HG02588 (cell line): Measurements from ENCODE around the gene REEP1.

Source experiments
- ATAC-seq: cut with Tn5 transposase; IDR thresholded peaks from one replicate; pipeline ENCODE4 v1.9.1; 2021; ENCODE audit warnings: mild to moderate bottlenecking, moderate library complexity; ENCODE audit not compliant: unreplicated experiment

Gene REEP1

DNA sequence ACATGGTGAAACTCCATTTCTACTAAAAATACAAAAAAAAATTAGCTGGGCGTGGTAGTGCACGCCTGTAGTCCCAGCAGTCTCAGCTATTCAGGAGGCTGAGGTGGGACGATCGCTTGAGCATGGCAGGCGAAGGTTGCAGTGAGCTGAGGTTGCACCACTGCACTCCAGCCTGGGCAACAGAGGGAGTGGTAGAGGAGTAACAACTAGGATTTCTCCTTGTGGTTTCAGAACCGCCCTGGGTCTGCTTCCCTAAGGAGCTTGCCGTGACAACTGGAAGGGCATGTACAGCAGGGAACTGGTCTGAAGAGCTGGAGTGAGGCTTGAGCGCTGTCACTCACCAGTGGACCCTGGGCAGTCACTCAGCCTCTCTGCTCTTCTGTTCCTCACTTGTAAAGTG, 29.1 kb downstream of the REEP1 start:
- ATAC-seq = no peak

DNA sequence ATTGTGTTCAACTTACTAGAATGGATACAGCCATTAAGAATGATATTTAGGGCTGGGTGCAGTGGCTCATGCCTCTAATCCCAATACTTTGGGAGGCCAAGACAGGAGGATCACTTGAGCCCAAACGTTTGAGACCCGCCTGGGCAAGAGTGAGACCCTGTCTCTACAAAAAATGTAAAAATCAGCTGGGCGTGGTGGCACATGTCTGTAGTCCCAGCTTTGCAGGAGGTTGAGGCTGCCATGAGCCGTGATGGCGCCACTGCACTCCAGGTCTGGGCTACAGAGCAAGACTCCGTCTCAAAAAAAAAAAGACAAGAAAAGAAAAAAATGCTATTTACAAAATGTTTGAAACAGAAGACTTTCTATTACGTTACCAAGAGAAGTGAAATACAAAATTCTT, 30.0 kb downstream of the REEP1 start:
- no peak for ATAC-seq

- no peak for ATAC-seq
Observed at GRCh38 chr2:86305915-86306254, 31.5 kb downstream of the REEP1 start.

- no peak for ATAC-seq
Observed at GRCh38 chr2:86305195-86305914, 32.1 kb downstream of the REEP1 start.

DNA sequence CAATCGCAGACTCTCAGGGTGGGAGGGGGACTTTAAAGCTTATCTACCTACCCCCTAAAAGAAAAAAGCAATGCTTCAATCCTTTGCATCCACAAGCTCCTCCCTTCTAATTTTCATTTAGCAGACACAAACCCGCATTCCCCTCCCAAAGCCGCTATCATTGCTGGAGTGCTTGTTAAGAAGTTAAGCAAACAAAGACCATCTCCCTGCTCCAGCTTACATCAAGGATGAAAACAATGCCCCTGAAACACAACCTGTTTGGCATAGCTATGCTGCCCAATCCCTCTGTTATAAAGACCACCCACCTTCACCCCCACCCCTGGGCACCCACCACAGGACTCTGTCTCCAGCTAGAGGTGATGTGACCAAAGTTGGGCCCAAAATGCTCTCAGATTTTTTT, 33.0 kb downstream of the REEP1 start:
- ATAC-seq = no peak

DNA sequence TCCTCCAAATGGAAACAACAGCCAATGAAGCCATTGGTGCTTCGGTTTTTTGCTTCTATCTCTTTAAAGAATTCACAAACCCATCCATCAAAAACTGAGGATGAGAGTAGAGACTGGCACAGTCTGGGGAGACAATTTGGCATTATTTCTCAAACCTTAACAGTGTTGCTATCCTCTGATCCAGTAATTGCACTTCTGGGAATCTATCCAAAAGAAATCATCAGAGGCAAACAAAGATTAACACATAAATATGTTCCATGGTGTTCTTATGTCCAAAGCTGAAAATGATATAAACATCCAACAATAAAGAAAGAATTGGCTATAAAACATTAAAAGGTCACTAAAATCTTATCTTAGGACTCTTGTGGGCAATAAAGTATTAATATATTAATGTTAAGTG, 35.1 kb downstream of the REEP1 start:
- no peak for ATAC-seq

- no peak for ATAC-seq
Observed at GRCh38 chr2:86301711-86302202, 35.7 kb downstream of the REEP1 start.

DNA sequence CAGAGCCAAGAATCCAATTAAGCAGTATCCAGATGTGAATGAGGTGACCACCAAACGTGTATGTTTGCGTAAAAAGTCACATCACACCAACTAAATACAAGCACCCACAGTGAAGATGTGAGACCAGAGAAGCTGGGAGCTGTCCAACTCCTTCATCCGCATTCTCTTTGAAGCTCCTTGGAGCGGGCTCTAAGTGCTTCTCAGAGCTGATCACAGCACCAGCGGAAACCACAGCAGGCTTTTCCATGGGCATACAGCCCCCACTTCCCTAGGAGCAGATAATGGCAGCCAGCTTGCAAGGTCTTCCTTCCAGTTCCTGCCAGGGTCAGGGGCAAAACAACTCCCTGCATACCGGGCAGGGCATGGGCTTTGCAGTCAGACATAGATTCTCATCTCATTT, 36.4 kb downstream of the REEP1 start:
- ATAC-seq = no peak

- ATAC-seq = no peak
Observed at GRCh38 chr2:86300496-86300895, 36.9 kb downstream of the REEP1 start.

DNA sequence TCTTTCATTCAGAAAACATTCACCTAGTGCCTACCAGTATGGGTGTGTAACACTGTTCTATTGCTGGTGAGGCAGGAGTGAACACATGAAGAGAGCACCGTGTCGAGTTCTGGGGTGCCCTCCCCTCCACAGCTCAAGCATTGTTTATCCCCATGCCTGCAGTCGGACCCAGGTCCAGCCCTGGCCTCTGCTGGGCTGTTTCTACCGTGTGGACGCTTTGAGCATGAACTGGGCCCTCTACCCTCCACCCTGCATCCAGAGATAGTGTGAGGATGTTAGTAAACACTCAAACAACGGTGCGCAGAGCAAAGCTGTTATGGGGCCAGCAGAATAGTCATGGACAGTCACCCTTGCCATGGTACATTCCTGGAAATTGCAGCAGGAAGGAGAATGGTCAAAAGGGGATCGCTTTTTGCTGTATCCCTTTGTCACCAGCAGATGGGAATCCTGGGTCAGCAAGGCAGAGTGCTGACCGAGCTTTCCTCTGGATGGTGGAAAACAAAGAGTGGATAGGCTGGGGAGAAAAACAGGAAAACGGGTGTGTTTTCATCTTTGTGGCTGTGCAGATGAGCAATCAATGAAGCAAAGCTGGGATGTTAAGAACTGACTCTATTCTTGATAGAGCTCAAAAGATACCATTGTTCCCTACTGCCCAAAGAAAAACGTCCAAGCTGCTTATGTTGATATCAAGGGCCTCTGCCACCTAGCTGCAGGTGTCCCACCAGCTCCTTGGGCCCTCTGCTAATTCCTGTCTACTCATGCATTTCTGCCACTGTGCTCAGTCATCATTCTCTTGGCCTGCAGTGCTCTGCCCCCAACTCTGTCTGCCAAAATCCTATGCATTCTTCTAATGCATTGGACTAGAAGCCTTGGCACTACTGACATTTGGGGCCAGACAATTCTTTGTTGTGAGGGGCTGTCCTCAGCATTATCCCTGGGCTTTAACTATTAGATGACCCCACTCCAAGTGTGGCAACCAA, 38.7 kb downstream of the REEP1 start:
- no peak for ATAC-seq

DNA sequence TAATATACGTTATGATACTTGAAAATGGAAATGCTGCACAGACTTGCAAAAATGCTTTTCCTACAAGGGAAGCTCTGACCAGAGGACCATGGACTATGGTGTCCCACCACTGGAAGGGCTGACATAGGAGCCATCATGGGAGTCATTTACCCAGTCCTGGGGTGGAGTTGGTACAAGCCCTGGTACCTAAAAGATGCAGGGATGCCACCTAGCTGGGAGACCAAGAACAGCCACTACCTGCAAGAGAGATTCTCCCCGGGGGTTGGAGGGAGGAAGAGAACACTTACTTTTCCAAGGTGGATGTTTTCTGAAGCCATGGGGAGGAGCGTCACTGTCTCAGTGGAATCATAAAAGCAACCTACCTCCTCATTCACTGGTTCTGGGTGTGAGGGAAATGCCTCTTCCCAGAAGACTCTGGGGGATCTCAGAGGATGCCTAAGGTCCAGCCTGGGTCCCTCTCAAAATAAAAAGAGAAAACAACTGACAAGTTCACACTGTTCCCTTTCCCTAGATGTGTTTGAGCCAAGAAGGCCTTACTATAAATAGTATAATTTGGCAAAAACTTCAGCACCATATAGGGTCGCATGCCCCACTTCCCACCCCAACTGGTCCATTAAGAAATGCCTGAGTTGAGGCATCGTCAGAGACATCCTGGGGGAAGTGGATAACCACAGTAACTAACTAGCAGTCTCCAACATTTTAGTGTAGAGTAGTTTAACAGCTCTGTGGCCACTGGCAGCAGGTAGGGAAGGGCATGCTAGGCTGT, 39.9 kb downstream of the REEP1 start:
- no peak for ATAC-seq

DNA sequence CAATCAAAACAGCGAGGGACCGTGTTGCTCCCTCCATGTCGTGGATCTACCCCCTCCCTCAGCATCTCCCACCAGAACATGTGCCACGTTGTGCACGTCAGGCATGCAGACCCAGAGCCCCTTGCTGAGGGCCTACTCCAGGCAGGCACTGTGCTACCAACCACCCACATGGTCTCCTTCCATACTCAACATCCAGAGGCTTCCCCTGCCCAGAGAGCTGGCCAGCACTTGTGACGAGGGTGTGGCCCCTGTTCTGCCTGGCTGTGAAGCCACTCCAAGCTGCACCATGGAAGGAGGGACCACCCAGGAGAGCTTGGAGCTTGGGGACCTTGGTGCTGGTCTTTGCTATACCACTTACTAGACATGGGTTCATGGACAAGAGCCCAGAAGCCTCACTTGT, 40.5 kb downstream of the REEP1 start:
- ATAC-seq = no peak

- ATAC-seq = no peak
Observed at GRCh38 chr2:86295066-86295465, 42.4 kb downstream of the REEP1 start.

GRCh38 chr2:86293612-86294011, 43.8 kb downstream of the REEP1 start:
- ATAC-seq = no peak

GRCh38 chr2:86292571-86293515, 44.6 kb downstream of the REEP1 start:
- no peak for ATAC-seq

DNA sequence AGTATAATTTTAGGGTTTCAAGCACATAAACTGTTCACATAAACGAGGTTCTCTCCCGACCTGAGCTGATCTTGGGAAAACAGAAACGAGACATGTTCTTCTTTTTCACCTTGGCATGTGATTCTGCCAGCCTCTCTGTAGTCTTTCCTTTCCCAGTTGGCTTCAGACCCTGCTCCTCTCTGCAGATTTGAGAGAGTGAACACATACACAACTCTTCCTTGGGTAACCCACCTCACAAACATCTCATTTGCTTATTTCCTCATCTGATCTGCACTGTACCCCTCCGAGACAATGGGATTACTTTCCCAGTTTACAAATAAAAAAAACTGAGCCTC, 46.1 kb downstream of the REEP1 start:
- ATAC-seq = no peak

DNA sequence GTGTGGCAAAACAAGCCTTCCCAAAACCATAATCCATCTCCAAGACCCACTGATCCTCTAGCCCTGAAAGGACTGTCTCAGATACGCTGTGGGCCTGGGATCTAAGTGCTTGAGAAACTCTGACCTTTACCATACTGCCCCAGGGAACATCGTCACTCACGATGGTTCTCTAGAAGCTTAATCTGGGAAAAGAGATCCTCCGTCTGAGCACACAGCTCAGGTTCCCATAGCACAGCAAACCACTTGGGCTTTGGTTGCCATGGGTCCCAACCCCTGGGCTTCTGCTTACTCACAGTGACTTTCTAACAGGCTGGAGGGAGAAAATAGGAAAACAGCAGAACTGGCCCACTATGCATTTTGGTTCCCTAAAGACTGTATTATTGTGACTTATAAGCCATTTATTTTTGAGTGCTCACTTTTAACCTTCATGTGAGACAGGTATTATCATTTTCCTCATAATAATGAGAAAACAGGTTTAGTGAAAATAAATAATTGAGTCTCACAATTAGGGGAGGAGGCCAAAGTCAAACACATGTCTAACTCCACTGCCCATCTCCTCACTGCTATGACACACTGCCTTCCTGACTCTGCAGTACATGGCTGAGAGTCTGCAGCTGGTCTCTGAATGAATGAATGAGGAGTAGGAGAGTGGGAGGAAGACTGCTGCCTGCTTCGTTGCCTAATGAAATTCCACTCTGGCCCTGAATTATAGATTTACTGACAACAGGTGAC, 46.7 kb downstream of the REEP1 start:
- no peak for ATAC-seq

DNA sequence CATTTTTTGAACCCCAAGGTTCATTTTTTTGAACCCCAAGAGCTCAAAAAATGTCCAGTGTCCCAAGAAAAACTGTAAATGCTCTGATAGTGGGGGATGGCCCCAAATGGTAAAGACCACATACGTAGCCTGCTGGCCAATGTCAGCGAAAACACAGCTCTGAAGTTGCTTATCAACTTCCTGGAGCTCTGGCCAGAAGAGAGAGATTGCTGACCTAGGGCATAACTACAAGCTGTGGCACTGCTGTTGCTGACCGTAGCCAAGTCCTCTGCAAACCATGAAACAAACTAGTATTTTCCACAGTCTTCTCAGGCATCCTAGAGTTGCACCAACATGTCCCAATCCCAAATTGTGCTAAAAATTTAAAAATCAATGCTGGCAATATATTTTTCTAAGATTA, 50.9 kb downstream of the REEP1 start:
- no peak for ATAC-seq

DNA sequence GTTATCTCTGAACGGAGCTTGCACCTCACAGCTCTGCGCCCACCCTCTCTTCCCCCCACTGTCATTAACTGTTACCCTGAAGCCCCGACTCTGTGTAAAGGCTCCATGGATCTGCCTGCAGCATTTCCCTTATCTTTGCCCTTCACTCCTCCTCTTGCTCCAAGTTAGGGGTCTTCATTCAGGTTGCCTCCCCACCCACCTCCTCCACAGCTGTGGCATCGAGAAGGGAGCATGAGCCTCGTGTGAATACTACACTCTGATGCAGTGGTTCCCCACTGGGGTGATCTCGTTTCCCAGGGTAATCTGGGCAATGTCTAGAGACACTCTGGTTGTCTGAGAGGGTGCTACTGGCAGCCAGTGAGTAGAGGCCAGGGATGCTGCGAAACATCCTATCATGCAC, 51.4 kb downstream of the REEP1 start:
- ATAC-seq = no peak

- ATAC-seq = no peak
Observed at GRCh38 chr2:86285571-86285970, 51.9 kb downstream of the REEP1 start.
